PC-3 (cell line): ENCODE measurements around the gene SERPINF2. TPM values are rescaled to one million over a fixed set of nuclear protein-coding genes. Genes with fewer than 3 reads are reported as not detected.

Experiments
- ATAC-seq: fragments of 200-7000 bp; cut with Tn5 transposase; 2 replicates; pipeline ENCODE4 v1.9.1; 2020; ENCODE audit warnings: mild to moderate bottlenecking, moderate library complexity
- BruUV-seq: library from RNA; stranded (reverse); fragments of 400-500 nt; replicated peaks from 2 replicates; lab custom pipeline; 2021; lab: Mats Ljungman, UMichigan
- CTCF ChIA-PET: fragments of 300-600 bp; sonication (Branson Sonifier 250); formaldehyde crosslinking; loops from one replicate; lab custom pipeline; 2022; ENCODE audit warnings: antibody characterized with exemption; lab: Charles Lee
- POLR2A ChIA-PET: fragments of 300-600 bp; sonication (Branson Sonifier 250); formaldehyde crosslinking; loops from one replicate; lab custom pipeline; 2022; ENCODE audit warnings: antibody characterized with exemption; ENCODE audit not compliant: unreplicated experiment; lab: Charles Lee
- DNase-seq: peaks from one replicate; pipeline ENCODE4 v3.0.0-alpha.2; 2015
- H2AFZ ChIP-seq: fragments of 300-600 bp; sonication (generic); 2 replicates; pipeline ENCODE4 v1.6.0; 2016; ENCODE audit warnings: antibody characterized with exemption, low read length
- H3F3A ChIP-seq: fragments of 300-600 bp; sonication (generic); one replicate; pipeline ENCODE4 v1.6.0; 2017; ENCODE audit warnings: antibody characterized with exemption, low read length, control low read depth, mild to moderate bottlenecking; ENCODE audit not compliant: unreplicated experiment
- H3K27ac ChIP-seq: fragments of 300-600 bp; sonication (generic); 2 replicates; pipeline ENCODE4 v1.5.1; 2016; ENCODE audit warnings: mild to moderate bottlenecking, low read length
- H3K27me3 ChIP-seq: fragments of 300-600 bp; sonication (generic); 2 replicates; pipeline ENCODE4 v1.6.1; 2016; ENCODE audit warnings: low read length, mixed read lengths
- H3K36me3 ChIP-seq: fragments of 300-600 bp; sonication (generic); 2 replicates; pipeline ENCODE4 v1.6.1; 2016; ENCODE audit warnings: low read depth, mixed run types, low read length, mixed read lengths
- H3K4me1 ChIP-seq: fragments of 300-600 bp; sonication (generic); 2 replicates; pipeline ENCODE4 v1.5.1; 2016; ENCODE audit warnings: low read length; ENCODE audit not compliant: insufficient read depth
- H3K4me2 ChIP-seq: fragments of 300-600 bp; sonication (generic); 2 replicates; pipeline ENCODE4 v1.6.0; 2016; ENCODE audit warnings: low read length
- H3K4me3 ChIP-seq: fragments of 300-600 bp; sonication (generic); 2 replicates; pipeline ENCODE4 v1.5.1; 2016; ENCODE audit warnings: mild to moderate bottlenecking, low read length, mixed read lengths
- H3K79me2 ChIP-seq: fragments of 300-600 bp; sonication (generic); 2 replicates; pipeline ENCODE4 v1.6.1; 2017; ENCODE audit warnings: low read length, mixed read lengths
- H3K9ac ChIP-seq: fragments of 300-600 bp; sonication (generic); 2 replicates; pipeline ENCODE4 v1.6.0; 2016; ENCODE audit warnings: mild to moderate bottlenecking, low read length
- H3K9me2 ChIP-seq: fragments of 300-600 bp; sonication (generic); replicated peaks from 2 replicates; pipeline ENCODE4 v1.6.1; 2016; ENCODE audit warnings: mixed run types, low read length, mixed read lengths
- H3K9me3 ChIP-seq: fragments of 300-600 bp; sonication (generic); 2 replicates; pipeline ENCODE4 v1.6.1; 2016; ENCODE audit warnings: low read length, mixed read lengths
- H4K20me1 ChIP-seq: fragments of 300-600 bp; sonication (generic); 2 replicates; pipeline ENCODE4 v1.6.1; 2016; ENCODE audit warnings: low read length, mixed read lengths
- EZH2 ChIP-seq: fragments of 300-600 bp; sonication (generic); IDR thresholded peaks from one replicate; pipeline ENCODE4 v1.6.1; 2017; ENCODE audit warnings: antibody characterized with exemption, mild to moderate bottlenecking, low read length; ENCODE audit not compliant: unreplicated experiment
- EZH2phosphoT487 ChIP-seq: fragments of 300-600 bp; sonication (generic); IDR thresholded peaks from 2 replicates; pipeline ENCODE4 v1.6.1; 2018; ENCODE audit warnings: mild to moderate bottlenecking, antibody characterized with exemption, low read length, borderline replicate concordance
- intact Hi-C: fragments of 100-400 bp; cut with micrococcal nuclease; formaldehyde crosslinking; loops from 2 replicates; pipeline ENCODE4 v1.9.0; 2023
- total RNA-seq: library from RNA; depleted of rRNA; stranded (reverse); fragments of >200 nt; gene quantifications from 2 replicates; pipeline ENCODE4 v1.2.3, GENCODE V29; 2014
- TF ChIP-seq, protein P1 (sequence below): fragments of 300-600 bp; sonication (generic); conservative IDR thresholded peaks from 2 replicates; pipeline ENCODE4 v1.5.1; 2017; ENCODE audit warnings: antibody characterized with exemption, low read depth, mild to moderate bottlenecking, low read length

The SERPINF2 gene
- total RNA-seq, 1 experiment from 2014 or later, result 2.5 TPM

DNA sequence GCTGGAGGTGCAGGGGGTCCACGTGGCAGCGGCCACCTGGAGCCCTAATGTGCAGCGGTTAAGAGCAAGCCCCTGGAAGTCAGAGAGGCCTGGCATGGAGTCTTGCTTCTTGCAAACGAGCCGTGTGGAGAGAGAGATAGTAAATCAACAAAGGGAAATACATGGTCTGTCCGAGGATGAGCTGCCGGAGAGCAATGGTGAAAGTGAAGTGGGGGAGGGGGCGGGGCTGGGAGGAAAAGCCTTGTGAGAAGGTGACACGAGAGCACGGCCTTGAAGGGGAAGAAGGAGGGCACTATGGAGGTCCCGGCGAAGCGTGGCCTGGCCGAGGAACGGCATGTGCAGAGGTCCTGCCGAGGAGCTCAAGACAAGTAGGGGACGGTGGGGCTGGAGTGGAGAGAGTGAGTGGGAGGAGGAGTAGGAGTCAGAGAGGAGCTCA lies 13.2 kb downstream of the SERPINF2 start:
- ATAC-seq, result no peak
- POLR2A ChIA-PET, result no interaction called here
- no peak overlapping the region for H2AFZ ChIP-seq
- TF ChIP-seq EZH2phosphoT487, result no peak
- no peak for TF ChIP-seq EZH2
- TF ChIP-seq, protein P1, sequence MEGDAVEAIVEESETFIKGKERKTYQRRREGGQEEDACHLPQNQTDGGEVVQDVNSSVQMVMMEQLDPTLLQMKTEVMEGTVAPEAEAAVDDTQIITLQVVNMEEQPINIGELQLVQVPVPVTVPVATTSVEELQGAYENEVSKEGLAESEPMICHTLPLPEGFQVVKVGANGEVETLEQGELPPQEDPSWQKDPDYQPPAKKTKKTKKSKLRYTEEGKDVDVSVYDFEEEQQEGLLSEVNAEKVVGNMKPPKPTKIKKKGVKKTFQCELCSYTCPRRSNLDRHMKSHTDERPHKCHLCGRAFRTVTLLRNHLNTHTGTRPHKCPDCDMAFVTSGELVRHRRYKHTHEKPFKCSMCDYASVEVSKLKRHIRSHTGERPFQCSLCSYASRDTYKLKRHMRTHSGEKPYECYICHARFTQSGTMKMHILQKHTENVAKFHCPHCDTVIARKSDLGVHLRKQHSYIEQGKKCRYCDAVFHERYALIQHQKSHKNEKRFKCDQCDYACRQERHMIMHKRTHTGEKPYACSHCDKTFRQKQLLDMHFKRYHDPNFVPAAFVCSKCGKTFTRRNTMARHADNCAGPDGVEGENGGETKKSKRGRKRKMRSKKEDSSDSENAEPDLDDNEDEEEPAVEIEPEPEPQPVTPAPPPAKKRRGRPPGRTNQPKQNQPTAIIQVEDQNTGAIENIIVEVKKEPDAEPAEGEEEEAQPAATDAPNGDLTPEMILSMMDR, result no peak
- no peaks in the 10 kb centered on the region for H4K20me1 ChIP-seq
- H3K4me2 ChIP-seq, result no peak overlapping the region
- H3K79me2 ChIP-seq, result no peaks in the 10 kb centered on the region
- no peak overlapping the region for H3K9ac ChIP-seq
- CTCF ChIA-PET, result no interaction called here
- H3K27ac ChIP-seq, result no peak overlapping the region
- no peak for DNase-seq
- H3K4me3 ChIP-seq, result no peak overlapping the region
- no peaks in the 10 kb centered on the region for H3K36me3 ChIP-seq
- no peaks in the 10 kb centered on the region for H3K27me3 ChIP-seq
- intact Hi-C loops, result no loop called here
- BruUV-seq, result no TSS peak
- peaks cover 14% of the 10 kb centered on the region for H3K4me1 ChIP-seq
- H3F3A ChIP-seq, result no peaks in the 10 kb centered on the region
- no peaks in the 10 kb centered on the region for H3K9me3 ChIP-seq
- H3K9me2 ChIP-seq, result no peaks in the 10 kb centered on the region

DNA sequence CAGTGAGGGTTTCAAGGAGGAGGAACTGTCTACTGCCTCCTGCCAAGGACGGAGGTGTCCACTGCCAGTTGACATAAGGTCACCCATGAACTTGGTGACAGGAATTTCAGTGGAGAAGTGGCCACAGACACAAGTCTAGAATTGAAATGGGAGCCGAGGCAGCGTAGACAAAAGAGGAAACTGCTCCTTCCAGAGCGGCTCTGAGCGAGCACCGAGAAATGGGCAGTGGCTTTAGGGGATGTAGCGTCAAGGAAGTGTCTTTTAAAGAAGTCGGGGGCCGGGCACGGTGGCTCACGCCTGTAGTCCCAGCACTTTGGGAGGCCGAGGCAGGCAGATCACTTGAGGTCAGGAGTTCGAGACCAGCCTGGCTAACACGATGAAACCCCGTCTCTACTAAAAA lies 16.1 kb downstream of the SERPINF2 start:
- TF ChIP-seq EZH2, result no peak
- no peak for TF ChIP-seq EZH2phosphoT487
- TF ChIP-seq, protein P1, result no peak
- no peak overlapping the region for H3K27ac ChIP-seq
- no peak for DNase-seq
- no peaks in the 10 kb centered on the region for H3K27me3 ChIP-seq
- intact Hi-C loops, result no loop called here
- H4K20me1 ChIP-seq, result no peaks in the 10 kb centered on the region
- CTCF ChIA-PET, result no interaction called here
- POLR2A ChIA-PET, result no interaction called here
- H3F3A ChIP-seq, result no peaks in the 10 kb centered on the region
- H3K4me1 ChIP-seq, result no peaks in the 10 kb centered on the region
- H3K9me2 ChIP-seq, result no peaks in the 10 kb centered on the region
- no TSS peak for BruUV-seq
- H2AFZ ChIP-seq, result no peak overlapping the region
- no peaks in the 10 kb centered on the region for H3K79me2 ChIP-seq
- H3K9ac ChIP-seq, result no peak overlapping the region
- H3K9me3 ChIP-seq, result no peaks in the 10 kb centered on the region
- no peaks in the 10 kb centered on the region for H3K36me3 ChIP-seq
- ATAC-seq, result no peak
- H3K4me3 ChIP-seq, result no peak overlapping the region
- no peak overlapping the region for H3K4me2 ChIP-seq

DNA sequence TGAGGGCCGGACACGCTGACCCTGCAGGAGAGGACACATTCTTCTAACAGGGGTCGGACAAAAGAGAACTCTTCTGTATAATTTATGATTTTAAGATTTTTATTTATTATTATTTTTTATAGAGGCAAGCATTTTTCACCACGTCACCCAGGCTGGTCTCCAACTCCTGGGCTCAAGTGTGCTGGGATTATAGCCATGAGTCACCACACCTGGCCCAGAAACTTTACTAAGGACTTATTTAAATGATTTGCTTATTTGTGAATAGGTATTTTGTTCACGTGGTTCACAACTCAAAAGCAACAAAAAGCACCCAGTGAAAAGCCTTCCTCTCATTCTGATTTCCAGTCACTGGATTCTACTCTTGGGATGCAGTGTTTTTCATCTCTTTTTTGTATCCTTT lies 16.9 kb downstream of the SERPINF2 start:
- TF ChIP-seq EZH2phosphoT487, result no peak
- TF ChIP-seq, protein P1, result no peak
- no peak for TF ChIP-seq EZH2
- BruUV-seq, result no TSS peak
- Histone ChIP-seq H3K9me2 (no peaks in the 10 kb centered on the region), H3K79me2 (no peaks in the 10 kb centered on the region), H3K9ac (no peak overlapping the region), H3K4me1 (no peaks in the 10 kb centered on the region), H4K20me1 (no peaks in the 10 kb centered on the region), H3K4me3 (no peak overlapping the region), H3K4me2 (no peak overlapping the region), H3K27ac (no peak overlapping the region), H3K27me3 (no peaks in the 10 kb centered on the region), H2AFZ (no peak overlapping the region), H3K9me3 (no peaks in the 10 kb centered on the region), H3K36me3 (no peaks in the 10 kb centered on the region), H3F3A (no peaks in the 10 kb centered on the region)
- intact Hi-C loops, result no loop called here
- CTCF ChIA-PET, result no interaction called here
- 0 out of 2 replicates have a peak, but pooled peaks have one; percentile 45 for ATAC-seq
- POLR2A ChIA-PET, result no interaction called here
- DNase-seq, result peak; percentile 53
